ENCODE results near the gene SEMA7A.
A peak's percentile ranks its signal among the peaks of the same experiment; 100 is the strongest.
"Not testable (repeated sequence)": the region's sequence is repeated elsewhere in the genome, so short reads cannot be mapped to it uniquely, and the experiment has no call there.

Gene SEMA7A

DNA sequence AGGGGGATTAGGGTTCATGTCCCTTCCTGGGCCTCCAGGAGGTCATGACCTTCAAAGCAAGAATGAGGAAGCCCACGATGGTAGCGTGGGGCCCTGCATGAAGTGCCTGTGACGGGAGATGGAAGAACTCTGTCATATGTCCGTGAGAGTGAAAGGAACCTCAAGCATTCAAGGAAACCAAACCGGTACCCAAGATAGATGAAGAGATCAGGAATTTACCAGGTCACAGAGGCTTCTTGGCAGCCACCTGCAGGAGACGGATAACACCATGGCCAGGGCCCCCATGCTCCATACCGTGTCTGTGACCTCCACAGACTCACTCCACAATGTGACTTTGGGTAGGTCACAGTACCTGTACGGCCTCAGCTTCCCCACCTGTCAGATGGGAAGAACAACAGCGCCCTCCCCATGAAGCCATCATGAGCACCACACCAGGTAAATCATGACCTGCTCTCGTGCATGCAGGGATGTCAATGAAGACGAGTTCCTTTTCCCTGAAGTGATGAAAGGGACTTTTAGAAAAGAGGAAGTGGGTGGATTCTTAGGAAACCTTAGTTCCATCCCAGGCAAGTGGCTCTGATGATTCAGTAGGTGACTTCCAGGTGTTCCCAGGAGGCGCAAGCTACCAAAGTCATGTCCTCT is 43.0 kb downstream of the SEMA7A start:
- H3K4me1 Mint-ChIP-seq, result peaks cover 91 to 100% of the 10 kb centered on the region in 2 donors
- no peaks in the 10 kb centered on the region for H3K27me3 Mint-ChIP-seq
- H3K36me3 Mint-ChIP-seq, result peaks cover 9 to 54% of the 10 kb centered on the region in 2 donors
- H3K9me3 Mint-ChIP-seq, result peaks cover 0 to 1% of the 10 kb centered on the region in 2 donors
- DNase-seq, result peak; percentile 70
- H3K4me3 Mint-ChIP-seq, result peak overlapping the region; percentile 85 to 86
- H3K27ac Mint-ChIP-seq, result peak overlapping the region; percentile 98
- peak; percentile 26 to 41 for ATAC-seq (replicated peaks)

DNA sequence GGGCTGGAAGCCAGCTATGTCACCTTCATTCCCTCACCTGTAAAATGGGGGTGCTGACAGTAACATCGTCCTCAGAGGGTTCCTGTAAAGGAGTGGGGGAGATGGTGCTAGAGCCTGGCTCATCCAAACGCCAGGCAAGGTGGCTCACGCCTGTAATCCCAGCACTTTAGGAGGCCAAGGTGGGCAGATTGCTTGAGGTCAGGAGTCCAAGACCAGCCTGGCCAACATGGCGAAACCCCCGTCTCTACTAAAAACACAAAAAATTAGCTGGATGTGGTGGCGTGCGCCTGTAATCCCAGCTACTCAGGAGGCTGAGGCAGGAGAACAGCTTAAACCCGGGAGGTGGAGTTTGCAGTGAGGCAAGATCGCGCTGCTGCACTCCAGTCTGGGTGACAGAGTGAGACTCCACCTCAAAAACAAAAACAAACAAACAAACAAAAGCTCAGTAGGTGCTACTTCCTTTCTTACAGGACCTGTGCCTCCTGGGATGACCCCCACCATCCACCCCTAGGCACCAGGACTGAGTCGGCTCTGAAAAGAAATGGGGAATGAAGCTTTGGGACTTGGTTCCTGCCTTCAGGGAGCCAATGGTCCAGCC is 43.6 kb downstream of the SEMA7A start:
- ATAC-seq (replicated peaks), result not testable (repeated sequence)
- H3K27ac Mint-ChIP-seq, result peak overlapping the region; percentile 98
- peaks cover 92 to 100% of the 10 kb centered on the region in 2 donors for H3K4me1 Mint-ChIP-seq

DNA sequence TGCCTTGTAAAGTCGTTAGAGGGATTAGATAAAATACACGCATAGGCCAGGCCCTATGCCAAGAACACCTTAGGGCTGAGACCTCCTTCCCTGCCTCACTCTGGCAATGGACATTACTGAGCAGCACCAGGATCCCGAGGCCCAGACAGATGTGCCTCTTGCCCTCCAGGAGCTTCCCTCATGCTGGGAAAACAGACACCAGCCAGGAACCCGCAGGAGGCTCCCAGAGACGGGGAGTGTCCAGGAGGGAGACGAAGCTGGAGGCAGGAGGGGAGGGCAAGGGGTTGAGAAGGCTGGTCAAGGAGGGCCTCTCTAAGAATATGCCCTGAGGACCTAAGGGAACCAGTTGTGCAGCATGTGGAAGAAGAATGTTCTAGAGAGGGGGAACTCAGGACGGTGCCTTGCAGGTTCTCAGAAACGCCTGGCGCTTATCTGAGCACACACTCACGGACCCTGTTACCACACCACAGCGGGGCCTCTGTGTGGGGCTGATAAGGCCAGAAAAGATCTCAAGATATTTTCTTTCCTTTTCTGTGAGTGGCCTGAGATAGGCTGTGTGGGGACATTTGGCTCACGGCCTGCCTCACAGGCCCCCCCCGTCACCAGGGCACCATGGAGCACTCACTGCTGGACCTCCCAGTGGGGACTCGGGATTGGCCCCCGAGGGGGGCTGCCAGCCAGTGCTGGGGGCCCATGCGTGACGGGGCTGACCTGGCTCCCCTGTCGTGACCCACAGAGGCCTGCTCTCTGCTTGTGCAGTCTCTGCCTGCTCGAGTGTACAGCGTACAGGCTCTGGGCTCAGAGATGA is 44.3 kb downstream of the SEMA7A start:
- H3K36me3 Mint-ChIP-seq, result peaks cover 9 to 48% of the 10 kb centered on the region in 2 donors
- ATAC-seq (replicated peaks) (no peak), DNase-seq (no peak)
- peaks cover 89 to 100% of the 10 kb centered on the region in 2 donors for H3K4me1 Mint-ChIP-seq
- H3K27ac Mint-ChIP-seq, result peak overlapping the region; percentile 98
- peaks cover 0 to 1% of the 10 kb centered on the region in 2 donors for H3K9me3 Mint-ChIP-seq
- H3K4me3 Mint-ChIP-seq, result peak overlapping the region; percentile 15 to 39
- H3K27me3 Mint-ChIP-seq, result no peaks in the 10 kb centered on the region

More for the DNA sequence above, 43.6 kb downstream of the SEMA7A start:
- Mint-ChIP-seq H3K36me3 (peaks cover 9 to 50% of the 10 kb centered on the region in 2 donors), H3K4me3 (peak overlapping the region; percentile 85 to 86)
- not testable (repeated sequence) for DNase-seq, H3K9me3 Mint-ChIP-seq, H3K27me3 Mint-ChIP-seq

DNA sequence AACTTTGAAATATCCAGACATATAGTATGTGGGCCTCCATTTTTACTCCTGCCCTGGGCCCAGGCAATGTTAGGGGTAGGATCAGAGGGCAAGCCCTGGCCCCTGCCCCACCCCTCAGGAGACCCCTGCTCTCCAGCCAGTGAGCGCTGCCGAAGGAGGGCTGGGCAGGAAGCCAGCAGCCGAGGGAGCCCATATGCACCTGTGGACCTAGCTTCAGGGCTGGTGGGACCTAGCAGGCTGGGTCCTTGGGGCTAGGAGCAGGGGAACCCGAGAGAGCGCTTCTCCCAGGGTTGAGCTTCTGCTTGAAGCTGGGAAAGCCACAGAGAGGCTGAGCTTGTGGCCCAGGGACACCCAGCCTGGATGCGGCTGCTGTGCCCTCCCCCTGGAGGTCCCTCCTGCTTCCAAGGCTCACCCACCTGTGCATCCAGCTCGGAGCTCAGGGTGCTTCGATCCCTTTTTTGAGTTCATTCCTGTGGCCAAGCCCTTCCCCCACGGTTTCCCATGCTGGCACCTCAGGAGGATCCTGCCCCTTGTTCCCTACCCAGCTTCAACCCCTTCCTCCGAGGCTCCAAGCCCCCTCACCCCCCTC is 45.3 kb downstream of the SEMA7A start:
- H3K27me3 Mint-ChIP-seq, result no peaks in the 10 kb centered on the region
- no peak overlapping the region for H3K4me3 Mint-ChIP-seq
- DNase-seq (no peak), ATAC-seq (replicated peaks) (no peak)
- peaks cover 87 to 100% of the 10 kb centered on the region in 2 donors for H3K4me1 Mint-ChIP-seq
- peaks cover 6 to 39% of the 10 kb centered on the region in 2 donors for H3K36me3 Mint-ChIP-seq
- peak overlapping the region; percentile 95 for H3K27ac Mint-ChIP-seq
- H3K9me3 Mint-ChIP-seq, result no peaks in the 10 kb centered on the region

DNA sequence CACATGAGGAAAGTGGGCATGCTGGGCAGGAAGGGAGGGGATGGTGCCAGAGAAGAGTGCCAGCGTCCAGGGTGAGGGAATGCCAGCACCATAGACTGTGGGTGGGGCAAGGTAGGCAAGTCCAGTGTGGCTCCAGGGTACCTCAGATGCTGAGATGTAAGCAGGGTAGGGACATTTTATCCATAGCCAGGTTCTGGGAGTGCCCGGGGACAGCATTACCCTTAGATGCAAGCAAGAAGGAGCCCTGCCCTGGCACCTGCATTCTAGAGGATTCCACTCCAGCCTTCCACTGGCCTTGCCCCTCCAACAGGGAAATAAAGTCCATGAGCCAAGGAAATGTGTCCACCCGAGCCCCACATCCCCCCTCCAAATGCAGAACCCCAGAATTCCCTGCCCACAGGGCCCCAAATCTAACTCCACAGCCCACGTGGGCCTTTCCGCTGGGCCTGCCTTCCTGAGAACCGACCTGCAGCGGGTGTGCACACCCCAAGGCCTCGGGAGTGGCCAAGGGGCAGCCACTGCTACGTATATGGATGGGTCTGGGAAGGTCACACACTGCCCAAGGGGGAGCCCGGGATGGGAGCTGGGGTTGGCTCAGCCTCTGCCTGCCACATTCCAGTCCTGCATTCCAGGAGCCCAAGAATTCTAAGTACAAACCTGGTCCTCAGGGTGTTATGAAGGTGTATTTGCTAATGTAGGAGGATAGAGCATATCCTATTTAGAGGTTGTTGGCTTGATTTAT is 46.0 kb downstream of the SEMA7A start:
- no peaks in the 10 kb centered on the region for H3K27me3 Mint-ChIP-seq
- peak overlapping the region; percentile 76 to 80 for H3K4me3 Mint-ChIP-seq
- peaks cover 86 to 100% of the 10 kb centered on the region in 2 donors for H3K4me1 Mint-ChIP-seq
- H3K36me3 Mint-ChIP-seq, result peaks cover 6 to 32% of the 10 kb centered on the region in 2 donors
- peak overlapping the region; percentile 95 for H3K27ac Mint-ChIP-seq
- ATAC-seq (replicated peaks) (no peak), DNase-seq (no peak)
- no peaks in the 10 kb centered on the region for H3K9me3 Mint-ChIP-seq

DNA sequence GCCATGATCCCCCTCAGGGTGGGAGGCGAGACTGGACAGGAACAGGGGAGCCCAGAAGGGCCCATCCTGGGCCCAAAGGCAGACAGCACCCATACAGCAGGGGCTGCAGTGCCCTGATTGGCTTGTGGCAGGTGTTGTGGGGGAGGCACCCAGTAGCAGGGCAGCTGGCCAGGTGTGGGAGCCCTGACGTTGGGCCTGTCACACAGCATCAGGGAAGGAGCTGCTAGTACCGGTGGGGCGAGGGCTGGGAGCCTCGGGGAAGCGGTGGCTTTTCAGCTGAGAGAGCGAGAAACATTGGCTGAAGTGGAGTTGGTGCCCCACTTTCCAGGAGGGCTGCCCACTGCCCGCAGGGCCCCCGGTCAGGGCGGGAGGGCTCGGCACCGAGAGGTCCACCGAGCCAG is 46.6 kb downstream of the SEMA7A start:
- H3K27ac Mint-ChIP-seq, result peak overlapping the region; percentile 95
- H3K9me3 Mint-ChIP-seq, result no peaks in the 10 kb centered on the region
- peaks cover 86 to 100% of the 10 kb centered on the region in 2 donors for H3K4me1 Mint-ChIP-seq
- ATAC-seq (replicated peaks) (peak; percentile 3 to 6), DNase-seq (no peak)
- H3K27me3 Mint-ChIP-seq, result no peaks in the 10 kb centered on the region
- peak overlapping the region; percentile 76 to 80 for H3K4me3 Mint-ChIP-seq
- peaks cover 6 to 27% of the 10 kb centered on the region in 2 donors for H3K36me3 Mint-ChIP-seq

DNA sequence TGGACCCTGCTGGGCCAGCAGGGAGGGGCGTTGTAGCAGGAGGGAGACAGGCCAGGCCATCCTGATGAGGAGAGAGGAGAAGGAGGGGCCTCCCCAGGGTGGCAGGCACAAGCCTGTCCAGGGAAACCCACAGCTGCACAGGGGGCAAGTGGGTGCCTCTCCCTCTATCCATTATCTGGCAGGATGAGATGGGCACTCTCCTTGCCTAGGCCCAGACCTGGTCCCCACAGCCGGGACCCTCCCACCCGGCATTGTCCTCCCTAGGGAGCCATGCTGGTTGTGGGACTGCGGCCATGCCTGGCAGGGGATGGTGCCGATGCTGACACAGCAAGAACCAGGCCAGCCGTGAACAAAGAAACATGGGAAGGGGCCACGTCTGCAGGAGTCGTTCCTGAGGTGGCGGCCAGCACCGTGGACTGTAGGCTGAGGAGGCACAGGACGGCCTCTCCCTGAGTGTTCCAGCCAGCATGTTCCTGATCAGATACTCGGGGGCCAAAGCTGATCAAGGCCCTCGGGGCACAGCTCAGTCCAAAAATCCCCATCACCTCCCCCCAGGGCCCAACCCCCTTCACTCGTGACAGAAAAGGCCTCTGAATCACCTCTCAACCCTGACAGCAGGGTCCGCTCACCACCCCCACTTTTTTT is 47.1 kb downstream of the SEMA7A start:
- ATAC-seq (replicated peaks) (no peak), DNase-seq (no peak)
- Mint-ChIP-seq H3K36me3 (peaks cover 6 to 22% of the 10 kb centered on the region in 2 donors), H3K9me3 (no peaks in the 10 kb centered on the region), H3K4me3 (peak overlapping the region; percentile 76 to 80), H3K4me1 (peaks cover 86 to 100% of the 10 kb centered on the region in 2 donors), H3K27ac (peak overlapping the region; percentile 95), H3K27me3 (no peaks in the 10 kb centered on the region)

DNA sequence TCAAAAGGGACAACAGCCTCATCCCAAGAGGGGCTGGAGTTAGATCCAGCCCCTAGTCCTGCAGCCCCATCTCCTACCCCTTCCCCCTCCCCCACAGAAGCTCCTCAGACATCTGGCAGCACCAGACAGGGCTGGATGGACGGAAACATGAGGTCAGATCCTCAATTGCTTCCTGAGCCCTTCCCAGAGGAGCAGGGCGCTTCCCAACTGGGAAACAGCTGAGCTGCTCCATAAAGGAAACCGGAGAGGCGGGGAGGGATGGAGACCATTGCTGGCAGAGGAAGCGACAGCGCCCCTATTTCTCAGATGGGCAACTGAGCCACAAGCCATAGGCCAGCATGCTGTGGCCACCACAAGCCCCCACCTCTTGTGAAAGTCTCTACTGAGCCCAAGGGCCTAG is 48.0 kb downstream of the SEMA7A start:
- Mint-ChIP-seq H3K36me3 (peaks cover 4 to 21% of the 10 kb centered on the region in 2 donors), H3K4me1 (peaks cover 86 to 100% of the 10 kb centered on the region in 2 donors), H3K9me3 (no peaks in the 10 kb centered on the region), H3K4me3 (peak overlapping the region; percentile 66 to 76), H3K27ac (peak overlapping the region; percentile 95), H3K27me3 (no peaks in the 10 kb centered on the region)
- no peak for ATAC-seq (replicated peaks)
- no peak for DNase-seq

DNA sequence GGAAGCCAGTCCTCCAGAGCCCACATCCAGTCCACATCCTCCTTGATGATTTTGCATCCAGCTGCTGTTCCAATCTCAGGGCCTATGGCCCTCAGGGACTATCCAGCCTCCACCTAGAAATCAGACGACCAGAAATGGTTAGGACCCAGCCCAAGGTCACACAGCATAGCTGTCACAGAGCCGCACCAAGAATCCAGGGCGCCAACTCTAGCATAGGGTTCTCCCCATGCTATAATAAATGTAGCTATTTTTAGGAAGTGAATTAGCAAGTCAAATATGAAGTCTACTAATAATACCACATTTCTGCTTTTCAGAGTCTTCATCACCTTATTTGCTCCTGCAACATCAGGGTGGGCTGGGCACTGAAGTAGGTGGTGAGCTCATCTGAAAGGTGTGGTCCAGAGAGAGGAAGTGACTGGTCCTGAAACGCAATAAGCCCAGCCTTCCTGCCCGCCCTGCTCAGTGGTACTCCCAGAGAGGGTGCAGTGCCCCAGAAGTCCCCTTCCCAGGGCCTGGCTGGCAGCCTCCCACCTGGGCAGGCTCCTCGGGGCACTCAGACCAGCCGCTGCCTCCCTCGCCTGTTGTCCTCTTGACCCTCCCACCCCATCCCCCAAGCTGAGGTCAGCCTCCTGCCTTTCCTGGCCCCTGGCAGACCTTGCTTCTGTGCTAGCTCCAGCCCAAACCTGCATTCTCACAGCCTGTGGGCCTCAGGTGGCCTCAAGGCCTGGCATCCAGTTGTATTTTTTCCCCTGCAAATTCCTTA is 48.7 kb downstream of the SEMA7A start:
- peak; percentile 89 for DNase-seq
- H3K4me3 Mint-ChIP-seq, result peak overlapping the region; percentile 46 to 54
- peak; percentile 74 to 77 for ATAC-seq (replicated peaks)
- no peaks in the 10 kb centered on the region for H3K27me3 Mint-ChIP-seq
- no peaks in the 10 kb centered on the region for H3K9me3 Mint-ChIP-seq
- peaks cover 4 to 20% of the 10 kb centered on the region in 2 donors for H3K36me3 Mint-ChIP-seq
- H3K4me1 Mint-ChIP-seq, result peaks cover 85 to 100% of the 10 kb centered on the region in 2 donors
- H3K27ac Mint-ChIP-seq, result peak overlapping the region; percentile 95

DNA sequence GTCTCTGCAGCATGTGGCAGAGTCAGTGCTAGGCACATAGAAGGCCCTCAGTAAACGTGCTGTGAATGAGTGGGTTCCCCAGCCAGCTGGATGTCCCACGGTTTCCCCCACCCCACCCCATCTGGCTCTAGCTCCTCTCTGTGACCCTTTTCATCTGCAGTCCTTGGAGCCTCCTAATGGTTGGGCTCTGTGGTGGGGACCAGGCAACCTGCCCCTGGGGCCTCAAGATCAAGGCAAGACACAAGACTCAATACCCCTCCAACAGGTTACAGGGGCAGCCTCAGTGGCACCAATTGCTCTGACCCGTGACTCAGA is 49.2 kb downstream of the SEMA7A start:
- no peak for DNase-seq
- Mint-ChIP-seq H3K27me3 (no peaks in the 10 kb centered on the region), H3K27ac (peak overlapping the region; percentile 95), H3K4me1 (peaks cover 83 to 99% of the 10 kb centered on the region in 2 donors), H3K9me3 (no peaks in the 10 kb centered on the region), H3K36me3 (peaks cover 4 to 20% of the 10 kb centered on the region in 2 donors), H3K4me3 (peak overlapping the region; percentile 46 to 54)
- no peak for ATAC-seq (replicated peaks)

DNA sequence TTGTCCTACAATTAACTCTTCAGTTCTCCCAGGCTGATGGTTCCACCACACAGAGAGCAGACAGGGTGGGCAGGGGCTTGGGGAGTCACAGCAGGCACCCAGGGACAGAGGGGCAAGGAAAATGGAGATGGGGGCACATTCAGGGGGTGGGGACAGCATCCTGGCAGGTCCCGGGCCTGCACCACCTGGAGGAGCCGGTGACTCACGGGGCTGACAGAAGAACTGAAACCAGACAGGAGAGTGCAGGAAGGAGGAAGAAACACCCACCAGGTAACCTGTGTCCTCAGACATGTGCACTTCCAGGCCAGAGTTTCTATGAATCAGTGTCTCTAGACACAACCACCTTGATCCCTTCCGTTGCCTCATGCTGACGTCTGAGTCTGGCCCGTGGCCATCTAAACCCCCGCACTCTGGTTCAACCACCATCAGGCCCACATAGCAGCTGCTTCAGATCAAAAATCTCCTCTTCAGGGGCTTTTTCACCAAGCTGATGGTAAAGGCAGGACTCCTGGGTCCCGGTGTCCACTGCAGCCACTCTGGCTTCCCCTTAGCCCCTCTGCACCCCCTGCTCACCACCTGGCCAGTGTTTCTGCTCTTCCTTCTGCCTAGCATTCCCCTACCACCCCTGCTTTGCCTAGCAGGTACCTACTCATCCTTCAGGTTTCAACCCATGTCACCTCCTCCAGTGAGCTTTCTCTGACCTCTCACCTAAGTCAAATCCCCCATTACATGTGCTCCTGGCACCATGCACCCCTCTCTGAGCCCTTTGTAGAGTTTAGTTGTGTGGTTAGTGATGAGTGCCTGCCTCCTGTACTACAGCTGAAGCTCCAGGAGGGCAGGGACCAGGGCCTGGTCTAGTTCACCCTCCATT is 49.8 kb downstream of the SEMA7A start:
- ATAC-seq (replicated peaks) (peak; percentile 68 to 70), DNase-seq (peak; percentile 90)
- peak overlapping the region; percentile 95 for H3K27ac Mint-ChIP-seq
- no peaks in the 10 kb centered on the region for H3K27me3 Mint-ChIP-seq
- H3K36me3 Mint-ChIP-seq, result peaks cover 4 to 14% of the 10 kb centered on the region in 2 donors
- H3K9me3 Mint-ChIP-seq, result no peaks in the 10 kb centered on the region
- peaks cover 82 to 99% of the 10 kb centered on the region in 2 donors for H3K4me1 Mint-ChIP-seq
- peak overlapping the region; percentile 52 to 54 for H3K4me3 Mint-ChIP-seq

DNA sequence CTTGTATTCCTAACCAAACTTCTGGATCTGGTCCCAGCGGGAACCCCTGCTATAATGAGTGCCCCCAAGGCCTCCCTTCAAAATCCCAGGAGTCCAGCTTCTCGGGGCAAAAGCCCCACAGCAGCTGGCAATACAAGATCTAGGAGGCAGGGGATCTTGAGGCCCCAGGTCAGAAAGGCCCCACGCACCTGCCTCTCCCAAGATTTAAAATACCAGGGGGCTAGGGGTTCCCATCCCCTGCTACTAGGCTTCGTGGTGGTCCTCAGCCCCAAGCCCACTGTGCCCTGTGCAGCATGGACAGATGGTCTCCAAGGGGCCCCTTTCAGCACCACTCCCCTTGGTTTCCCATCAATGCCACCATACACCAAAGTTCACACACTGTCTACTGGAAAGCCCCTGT is 50.5 kb downstream of the SEMA7A start:
- H3K4me1 Mint-ChIP-seq, result peaks cover 81 to 99% of the 10 kb centered on the region in 2 donors
- H3K27me3 Mint-ChIP-seq, result no peaks in the 10 kb centered on the region
- ATAC-seq (replicated peaks) (no peak), DNase-seq (no peak)
- H3K27ac Mint-ChIP-seq, result peak overlapping the region; percentile 95
- H3K36me3 Mint-ChIP-seq, result peaks cover 1 to 10% of the 10 kb centered on the region in 2 donors
- peak overlapping the region; percentile 52 to 56 for H3K4me3 Mint-ChIP-seq
- no peaks in the 10 kb centered on the region for H3K9me3 Mint-ChIP-seq

All from stimulated activated naive B cell treated with anti-CD40 and anti-IgM and Interleukin-4, amounts not matched to agents 10 μg/mL and 1 μg/mL and 100 μg/mL, for 72 hours (primary cell).